Sigmoid colon (tissue), 7 donors: ENCODE results near the gene TRIP10. TPM values are rescaled to one million over a fixed set of nuclear protein-coding genes. Genes with fewer than 3 reads are reported as not detected.

ENCODE experiments used
- DNase-seq: peaks from one replicate; pipeline ENCODE4 v3.0.0-alpha.2; 2019
- H3K27ac ChIP-seq, 4 donors: fragments of 200-600 bp; sonication (generic); one replicate each; pipeline ENCODE4 v1.5.1; 2016 to 2019; ENCODE audit warnings: mild to moderate bottlenecking in 1 of 4
- H3K27me3 ChIP-seq, 3 donors: fragments of 200-600 bp; sonication (generic); one replicate each; pipeline ENCODE4 v1.5.1; 2019; ENCODE audit warnings: mild to moderate bottlenecking in 1 of 3
- H3K36me3 ChIP-seq, 4 donors: fragments of 200-600 bp; sonication (generic); one replicate each; pipeline ENCODE4 v1.5.1; 2016 to 2019
- H3K4me1 ChIP-seq, 4 donors: fragments of 200-600 bp; sonication (generic); one replicate each; pipeline ENCODE4 v1.5.1; 2017 to 2019
- H3K4me3 ChIP-seq, 4 donors: fragments of 200-600 bp; sonication (generic); one replicate each; pipeline ENCODE4 v1.5.1; 2017 to 2019; ENCODE audit warnings: mild to moderate bottlenecking in 2 of 4, moderate library complexity in 1 of 4
- H3K9me3 ChIP-seq, 4 donors: fragments of 200-600 bp in 3 of 4; sonication (generic) in 3 of 4; one replicate each; pipeline versions ENCODE4 v1.5.1 to v1.6.1; 2013 to 2019
- EP300 ChIP-seq, 4 donors: sonication (generic); formaldehyde crosslinking; IDR thresholded peaks; one replicate each; pipeline ENCODE4 v1.6.1; 2017; ENCODE audit warnings: antibody characterized with exemption in 4 of 4
- POLR2A ChIP-seq, 2 donors: fragments of 450-650 bp; IDR thresholded peaks; one replicate each; pipeline ENCODE4 v1.6.1; 2016; ENCODE audit warnings: antibody characterized with exemption in 2 of 2, mild to moderate bottlenecking in 2 of 2, moderate library complexity in 2 of 2
- POLR2AphosphoS5 ChIP-seq, 4 donors: sonication (generic); formaldehyde crosslinking; IDR thresholded peaks; one replicate each; pipeline ENCODE4 v1.6.1; 2017; ENCODE audit warnings: antibody characterized with exemption in 4 of 4
- WGBS, 2 donors: extraction: QIAGEN DNeasy Blood & Tissue Kit; methylation state at CpG; one replicate each; pipeline ENCODE4 v1.1.7; 2013; 5-methylcytosine and 5-hydroxymethylcytosine counted together
- intact Hi-C: fragments of 100-400 bp; cut with DNase I; formaldehyde crosslinking; loops from one replicate; pipeline ENCODE4 v1.15.1; 2023
- polyA plus RNA-seq, 3 donors: library from polyadenylated mRNA; stranded (reverse); fragments of 200-250 nt; gene quantifications; one replicate each; pipeline ENCODE4 v1.2.3, GENCODE V29; 2013
- total RNA-seq, 4 donors: library from RNA; depleted of rRNA; stranded (reverse); fragments of >200 nt; gene quantifications; one replicate each; pipeline ENCODE4 v1.1.0, GENCODE V29; 2016
- TF ChIP-seq, protein P1 (sequence below), 4 experiments: fragments of 450-650 bp in 3 of 4; fragments of 200-600 bp in 1 of 4; IDR thresholded peaks; one replicate each; pipeline ENCODE4 v1.5.1; 2016 to 2019; ENCODE audit warnings: antibody characterized with exemption in 4 of 4, mild to moderate bottlenecking in 3 of 4, moderate library complexity in 2 of 4
- donor health status: healthy with polysubstance abuse.
- donor health status: Bipolar disorder and iron deficiency.
- donor health status: healthy.

The TRIP10 gene
- total and polyA plus RNA-seq, 7 donors: 49.5 to 117 (median 76.7) TPM

DNA sequence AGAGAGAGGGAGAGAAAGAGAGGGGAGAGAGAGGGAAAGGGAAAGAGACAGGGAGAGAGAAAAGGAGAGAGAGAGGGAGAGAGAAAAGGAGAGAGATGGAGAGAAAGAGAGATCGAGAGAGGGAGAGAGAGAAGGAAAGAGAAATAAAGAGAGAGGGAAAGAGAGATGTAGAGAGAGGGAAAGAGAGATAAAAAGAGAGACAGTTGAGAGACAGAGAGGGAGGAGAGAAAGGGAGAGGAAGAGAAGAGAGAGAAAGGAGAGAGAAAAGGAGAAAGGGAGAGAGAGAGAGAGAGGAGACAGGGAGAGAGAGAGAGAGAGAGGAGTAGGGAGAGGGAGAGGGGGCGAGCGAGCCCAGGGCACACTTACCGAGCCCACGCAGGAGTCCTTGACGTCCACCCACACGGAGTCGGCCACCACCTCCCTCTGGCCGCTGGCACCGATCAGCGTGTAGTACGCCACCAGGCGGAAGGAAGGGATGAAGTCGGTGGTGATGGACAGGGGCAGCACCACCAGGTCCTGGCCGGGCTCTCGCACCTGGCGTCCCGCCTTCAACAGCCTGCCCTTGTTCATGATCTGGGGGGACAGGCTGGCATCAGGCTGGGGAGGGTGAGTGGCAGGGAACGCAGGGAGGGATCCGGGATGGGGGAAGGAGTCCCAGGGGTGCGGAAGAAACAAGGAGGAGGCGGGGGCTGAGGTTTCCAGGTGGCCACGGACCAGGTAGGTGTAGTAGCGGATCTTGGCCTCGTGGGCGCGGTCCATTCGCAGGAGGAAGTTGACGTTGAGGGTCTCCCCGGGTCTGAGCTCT lies 29.0 kb upstream of the TRIP10 start:
- Histone ChIP-seq H3K9me3 (no peaks in the 10 kb centered on the region), H3K27me3 (peaks cover 0 to 52% (median 20%) of the 10 kb centered on the region in 3 donors), H3K4me1 (no peaks in the 10 kb centered on the region), H3K27ac (no peak overlapping the region), H3K36me3 (no peaks in the 10 kb centered on the region), H3K4me3 (no peak overlapping the region)
- WGBS, 2 donors: 25 to 35% methylated on average over 30 of the region's 30 CpGs
- intact Hi-C loops: no loop called here
- TF ChIP-seq, protein P1, sequence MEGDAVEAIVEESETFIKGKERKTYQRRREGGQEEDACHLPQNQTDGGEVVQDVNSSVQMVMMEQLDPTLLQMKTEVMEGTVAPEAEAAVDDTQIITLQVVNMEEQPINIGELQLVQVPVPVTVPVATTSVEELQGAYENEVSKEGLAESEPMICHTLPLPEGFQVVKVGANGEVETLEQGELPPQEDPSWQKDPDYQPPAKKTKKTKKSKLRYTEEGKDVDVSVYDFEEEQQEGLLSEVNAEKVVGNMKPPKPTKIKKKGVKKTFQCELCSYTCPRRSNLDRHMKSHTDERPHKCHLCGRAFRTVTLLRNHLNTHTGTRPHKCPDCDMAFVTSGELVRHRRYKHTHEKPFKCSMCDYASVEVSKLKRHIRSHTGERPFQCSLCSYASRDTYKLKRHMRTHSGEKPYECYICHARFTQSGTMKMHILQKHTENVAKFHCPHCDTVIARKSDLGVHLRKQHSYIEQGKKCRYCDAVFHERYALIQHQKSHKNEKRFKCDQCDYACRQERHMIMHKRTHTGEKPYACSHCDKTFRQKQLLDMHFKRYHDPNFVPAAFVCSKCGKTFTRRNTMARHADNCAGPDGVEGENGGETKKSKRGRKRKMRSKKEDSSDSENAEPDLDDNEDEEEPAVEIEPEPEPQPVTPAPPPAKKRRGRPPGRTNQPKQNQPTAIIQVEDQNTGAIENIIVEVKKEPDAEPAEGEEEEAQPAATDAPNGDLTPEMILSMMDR (IDR thresholded peaks at IDR 0.05): no peak
- TF ChIP-seq EP300 (IDR thresholded peaks at IDR 0.05): no peak
- TF ChIP-seq POLR2A (IDR thresholded peaks at IDR 0.05): no peak
- no peak for TF ChIP-seq POLR2AphosphoS5 (IDR thresholded peaks at IDR 0.05)
- no peak for DNase-seq

DNA sequence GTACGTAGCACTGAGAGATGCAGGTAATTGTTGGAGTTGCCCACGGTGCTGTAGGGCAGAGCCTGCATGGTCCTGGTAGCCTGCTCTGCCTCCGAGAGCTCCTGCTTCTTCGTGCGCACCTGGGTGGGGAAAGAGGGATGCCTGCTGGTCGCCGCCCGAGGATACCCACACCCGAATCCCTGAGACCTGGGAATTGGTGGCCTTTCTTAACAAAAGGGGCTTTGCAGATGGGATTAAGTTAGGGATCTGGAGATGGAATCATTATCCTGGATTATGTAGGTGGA lies 28.5 kb upstream of the TRIP10 start:
- H3K27ac ChIP-seq: no peak overlapping the region
- intact Hi-C loops: no loop called here
- H3K9me3 ChIP-seq: no peaks in the 10 kb centered on the region
- H3K27me3 ChIP-seq: peaks cover 0 to 52% (median 20%) of the 10 kb centered on the region in 3 donors
- no peak for DNase-seq
- TF ChIP-seq, protein P1 (IDR thresholded peaks at IDR 0.05): no peak
- TF ChIP-seq POLR2A (IDR thresholded peaks at IDR 0.05): no peak
- TF ChIP-seq EP300 (IDR thresholded peaks at IDR 0.05): no peak
- no peak for TF ChIP-seq POLR2AphosphoS5 (IDR thresholded peaks at IDR 0.05)
- H3K4me3 ChIP-seq: no peak overlapping the region
- no peaks in the 10 kb centered on the region for H3K4me1 ChIP-seq
- 48 to 63% methylated on average over 9 of the region's 9 CpGs for WGBS, 2 donors
- H3K36me3 ChIP-seq: no peaks in the 10 kb centered on the region

DNA sequence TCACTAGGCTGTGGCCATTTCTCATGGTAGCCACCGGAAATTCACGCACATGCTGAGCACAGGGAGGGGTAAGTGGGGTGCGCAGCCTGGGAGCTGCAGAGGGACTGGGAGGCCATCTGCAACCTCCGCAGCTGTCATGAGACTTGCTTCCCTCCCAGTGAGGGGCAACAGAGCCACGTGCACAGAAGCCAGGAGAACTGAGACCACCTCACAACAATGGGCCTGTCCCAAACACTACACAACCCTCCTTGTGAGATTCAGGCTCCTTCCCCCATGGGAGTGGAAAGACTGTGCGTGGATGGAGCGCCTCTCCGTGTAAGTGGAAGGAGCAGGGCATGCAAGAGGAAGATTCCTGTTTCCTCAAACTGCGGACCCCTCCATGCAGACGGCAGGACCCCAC lies 27.9 kb upstream of the TRIP10 start:
- Histone ChIP-seq H3K9me3 (no peaks in the 10 kb centered on the region), H3K4me1 (no peaks in the 10 kb centered on the region), H3K27me3 (peaks cover 0 to 54% (median 20%) of the 10 kb centered on the region in 3 donors), H3K4me3 (no peak overlapping the region), H3K36me3 (no peaks in the 10 kb centered on the region), H3K27ac (no peak overlapping the region)
- TF ChIP-seq POLR2AphosphoS5 (IDR thresholded peaks at IDR 0.05): no peak
- TF ChIP-seq POLR2A (IDR thresholded peaks at IDR 0.05): no peak
- TF ChIP-seq, protein P1 (IDR thresholded peaks at IDR 0.05): no peak
- no peak for TF ChIP-seq EP300 (IDR thresholded peaks at IDR 0.05)
- DNase-seq: no peak
- 79 to 84% methylated on average over 10 of the region's 10 CpGs for WGBS, 2 donors
- intact Hi-C loops: no loop called here

DNA sequence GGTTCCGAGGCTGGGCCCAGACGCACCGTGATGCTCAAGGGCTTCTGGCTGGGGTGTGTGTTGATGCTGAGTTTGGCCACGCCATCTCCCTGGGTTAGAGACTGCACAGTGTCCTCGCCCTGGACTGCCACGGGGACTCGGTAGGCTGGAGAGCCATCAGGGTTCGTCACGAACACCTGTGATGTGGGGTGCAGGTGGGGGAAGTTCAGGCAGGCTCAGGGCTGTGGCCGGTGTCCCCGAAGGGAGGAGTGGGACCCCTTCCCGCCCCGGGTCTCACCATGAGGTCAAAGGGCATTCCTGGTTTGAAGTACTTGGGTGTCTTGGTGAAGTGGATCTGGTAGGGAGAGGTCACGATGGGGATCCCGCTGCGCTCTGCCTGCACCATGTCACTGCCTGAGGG lies 27.2 kb upstream of the TRIP10 start:
- WGBS, 2 donors: 92 to 94% methylated on average over 16 of the region's 16 CpGs
- intact Hi-C loops: no loop called here
- H3K4me3 ChIP-seq: no peak overlapping the region
- TF ChIP-seq, protein P1 (IDR thresholded peaks at IDR 0.05): no peak
- no peak for TF ChIP-seq POLR2AphosphoS5 (IDR thresholded peaks at IDR 0.05)
- TF ChIP-seq POLR2A (IDR thresholded peaks at IDR 0.05): no peak
- no peak for TF ChIP-seq EP300 (IDR thresholded peaks at IDR 0.05)
- H3K27me3 ChIP-seq: peaks cover 0 to 54% (median 20%) of the 10 kb centered on the region in 3 donors
- DNase-seq: no peak
- no peaks in the 10 kb centered on the region for H3K36me3 ChIP-seq
- no peak overlapping the region for H3K27ac ChIP-seq
- H3K4me1 ChIP-seq: no peaks in the 10 kb centered on the region
- H3K9me3 ChIP-seq: no peaks in the 10 kb centered on the region
